ENCODE results near the gene RPS15. TPM values are rescaled to one million over a fixed set of nuclear protein-coding genes. Genes with fewer than 3 reads are reported as not detected.

The RPS15 gene
- total and polyA plus RNA-seq, 9 of the 15 experiments (the other 6 are each of a cell fraction or from before 2014, with no cell fraction given): 605 to 2,791 (median 957) TPM

DNA sequence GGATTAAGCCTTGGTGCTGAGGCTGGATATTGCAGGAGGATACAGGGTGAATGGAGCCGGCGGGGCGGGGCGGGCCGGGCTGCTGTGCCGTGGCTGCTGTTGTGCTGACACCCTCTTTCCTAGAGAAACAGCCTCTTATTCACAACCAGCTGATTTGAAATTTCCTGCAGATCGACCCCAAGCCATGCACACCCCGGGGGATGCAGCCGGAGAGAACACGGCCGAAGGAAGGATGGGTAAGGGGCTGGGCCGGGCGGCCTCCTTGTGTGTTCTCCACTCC, 19.8 kb upstream of the RPS15 start:
- DNase-seq (ENCODE audit: extremely low read depth in 1 of 4, low spot score in 3 of 4): no peak
- Histone ChIP-seq H3K27me3 (ENCODE audit: control insufficient read depth in 2 of 2, insufficient read depth in 2 of 2, low read length in 2 of 2) (no peaks in the 10 kb centered on the region), H3K9ac (ENCODE audit: insufficient read depth in 1 of 2, low read depth in 2 of 2, low read length in 2 of 2) (0 out of 4 replicates have a peak overlapping the region, but pooled peaks of 1 of the 2 experiments have one; percentile 45), H3K4me2 (ENCODE audit: insufficient read depth, low read length) (no peak overlapping the region), H3K4me3 (no peak overlapping the region), H3K36me3 (ENCODE audit: control insufficient read depth, insufficient read depth, low read length) (peaks cover 91% of the 10 kb centered on the region), H4K20me1 (replicated peaks; ENCODE audit: control insufficient read depth, insufficient read depth, low read length) (peaks cover 51% of the 10 kb centered on the region), H3K4me1 (replicated peaks in 1 of 2; ENCODE audit: control insufficient read depth in 2 of 2, insufficient read depth in 2 of 2, low read length in 2 of 2) (peaks cover 21 to 58% of the 10 kb centered on the region in 2 experiments), H3K9me3 (replicated peaks; ENCODE audit: control insufficient read depth, insufficient read depth, low read depth, low read length) (no peaks in the 10 kb centered on the region), H2AFZ (ENCODE audit: low read depth, low read length) (no peak overlapping the region), H3K79me2 (ENCODE audit: control insufficient read depth, insufficient read depth, low read length) (peaks cover 90% of the 10 kb centered on the region), H3K9me1 (ENCODE audit: control insufficient read depth, insufficient read depth, low read length) (peaks cover 22% of the 10 kb centered on the region), H3K27ac (ENCODE audit: extremely low read depth, low read depth, low read length) (no peak overlapping the region)
- ATAC-seq: no peak
- 100% methylated on average over 5 of the region's 13 CpGs for WGBS (ENCODE audit: insufficient coverage, low coverage, missing lambda C conversion rate)
- CTCF ChIA-PET (ENCODE audit: low intra/inter-chr PET ratio): no interaction called here
- in situ Hi-C loops (cut with MboI): no loop called here
- no peak for FAIRE-seq
- no TSS peak for BruUV-seq (replicated peaks)
- intact Hi-C loops (cut with micrococcal nuclease): no loop called here
- TF ChIP-seq SLC30A9 (CRISPR knock-in tag; IDR thresholded peaks at IDR 0.05): no peak
- peak; percentile 1; the same call in 1 of the 2 replicates for TF ChIP-seq POLR2G (IDR thresholded peaks at IDR 0.05; ENCODE audit: low read depth, low read length)
- TF ChIP-seq FOXK1 (CRISPR knock-in tag; IDR thresholded peaks at IDR 0.05; ENCODE audit: borderline replicate concordance): no peak
- TF ChIP-seq, protein P1, sequence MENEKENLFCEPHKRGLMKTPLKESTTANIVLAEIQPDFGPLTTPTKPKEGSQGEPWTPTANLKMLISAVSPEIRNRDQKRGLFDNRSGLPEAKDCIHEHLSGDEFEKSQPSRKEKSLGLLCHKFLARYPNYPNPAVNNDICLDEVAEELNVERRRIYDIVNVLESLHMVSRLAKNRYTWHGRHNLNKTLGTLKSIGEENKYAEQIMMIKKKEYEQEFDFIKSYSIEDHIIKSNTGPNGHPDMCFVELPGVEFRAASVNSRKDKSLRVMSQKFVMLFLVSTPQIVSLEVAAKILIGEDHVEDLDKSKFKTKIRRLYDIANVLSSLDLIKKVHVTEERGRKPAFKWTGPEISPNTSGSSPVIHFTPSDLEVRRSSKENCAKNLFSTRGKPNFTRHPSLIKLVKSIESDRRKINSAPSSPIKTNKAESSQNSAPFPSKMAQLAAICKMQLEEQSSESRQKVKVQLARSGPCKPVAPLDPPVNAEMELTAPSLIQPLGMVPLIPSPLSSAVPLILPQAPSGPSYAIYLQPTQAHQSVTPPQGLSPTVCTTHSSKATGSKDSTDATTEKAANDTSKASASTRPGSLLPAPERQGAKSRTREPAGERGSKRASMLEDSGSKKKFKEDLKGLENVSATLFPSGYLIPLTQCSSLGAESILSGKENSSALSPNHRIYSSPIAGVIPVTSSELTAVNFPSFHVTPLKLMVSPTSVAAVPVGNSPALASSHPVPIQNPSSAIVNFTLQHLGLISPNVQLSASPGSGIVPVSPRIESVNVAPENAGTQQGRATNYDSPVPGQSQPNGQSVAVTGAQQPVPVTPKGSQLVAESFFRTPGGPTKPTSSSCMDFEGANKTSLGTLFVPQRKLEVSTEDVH (IDR thresholded peaks at IDR 0.05; ENCODE audit: low read depth, partially characterized antibody): no peak
- no peak for TF ChIP-seq PTRF (tag; IDR thresholded peaks at IDR 0.05)
- no peak for TF ChIP-seq FOS (IDR thresholded peaks at IDR 0.05; ENCODE audit: extremely low read depth, insufficient read length)
- TF ChIP-seq, protein P2, sequence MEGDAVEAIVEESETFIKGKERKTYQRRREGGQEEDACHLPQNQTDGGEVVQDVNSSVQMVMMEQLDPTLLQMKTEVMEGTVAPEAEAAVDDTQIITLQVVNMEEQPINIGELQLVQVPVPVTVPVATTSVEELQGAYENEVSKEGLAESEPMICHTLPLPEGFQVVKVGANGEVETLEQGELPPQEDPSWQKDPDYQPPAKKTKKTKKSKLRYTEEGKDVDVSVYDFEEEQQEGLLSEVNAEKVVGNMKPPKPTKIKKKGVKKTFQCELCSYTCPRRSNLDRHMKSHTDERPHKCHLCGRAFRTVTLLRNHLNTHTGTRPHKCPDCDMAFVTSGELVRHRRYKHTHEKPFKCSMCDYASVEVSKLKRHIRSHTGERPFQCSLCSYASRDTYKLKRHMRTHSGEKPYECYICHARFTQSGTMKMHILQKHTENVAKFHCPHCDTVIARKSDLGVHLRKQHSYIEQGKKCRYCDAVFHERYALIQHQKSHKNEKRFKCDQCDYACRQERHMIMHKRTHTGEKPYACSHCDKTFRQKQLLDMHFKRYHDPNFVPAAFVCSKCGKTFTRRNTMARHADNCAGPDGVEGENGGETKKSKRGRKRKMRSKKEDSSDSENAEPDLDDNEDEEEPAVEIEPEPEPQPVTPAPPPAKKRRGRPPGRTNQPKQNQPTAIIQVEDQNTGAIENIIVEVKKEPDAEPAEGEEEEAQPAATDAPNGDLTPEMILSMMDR (IDR thresholded peaks at IDR 0.05 in 2 of 3, conservative IDR thresholded peaks at IDR 0.05 in 1 of 3; ENCODE audit: insufficient read depth in 2 of 3, low read depth in 1 of 3, low read length in 3 of 3): no peak
- no peak for TF ChIP-seq HNRNPLL (IDR thresholded peaks at IDR 0.05; ENCODE audit: low read depth, low read length, poor library complexity, severe bottlenecking)
- POLR2A ChIA-PET: interaction anchor here (1.0 to 7.4 kb wide), 2 partner anchors 15 to 26 kb away, joined by 4 to 52 read pairs; no protein-coding TSS in a partner anchor

Data from K562 (cell line).